Activated CD4-positive, CD25-positive, alpha-beta regulatory T cell (primary cell): Measurements from ENCODE around the gene FYCO1.
A peak's percentile ranks its signal among the peaks of the same experiment; 100 is the strongest.

ENCODE experiments used
- DNase-seq, 4 experiments: peaks; one replicate each; lab custom pipeline; 2025; lab: John Stamatoyannopoulos, UW

Gene FYCO1

GRCh38 chr3:45915518-45916231 lies 79.9 kb downstream of the FYCO1 start:
- DNase-seq: peak; percentile 44 to 57 (median 50)

GRCh38 chr3:45915059-45915439 lies 80.6 kb downstream of the FYCO1 start:
- DNase-seq: no peak

- DNase-seq: no peak
Observed at GRCh38 chr3:45914362-45915058, 81.1 kb downstream of the FYCO1 start.

GRCh38 chr3:45912435-45912834 lies 83.2 kb downstream of the FYCO1 start:
- DNase-seq: no peak

- DNase-seq: no peak
Observed at GRCh38 chr3:45911511-45912226, 84.0 kb downstream of the FYCO1 start.

- no peak for DNase-seq
Observed at GRCh38 chr3:45910892-45911291, 84.7 kb downstream of the FYCO1 start.

- no peak for DNase-seq
Observed at GRCh38 chr3:45909542-45909941, 86.1 kb downstream of the FYCO1 start.

GRCh38 chr3:45908761-45909160 lies 86.9 kb downstream of the FYCO1 start:
- DNase-seq: no peak

GRCh38 chr3:45907769-45908705 lies 87.6 kb downstream of the FYCO1 start:
- DNase-seq: no peak

GRCh38 chr3:45906681-45907407 lies 88.8 kb downstream of the FYCO1 start:
- no peak for DNase-seq

GRCh38 chr3:45905755-45906154 lies 89.9 kb downstream of the FYCO1 start:
- no peak for DNase-seq

GRCh38 chr3:45904931-45905330 lies 90.7 kb downstream of the FYCO1 start:
- no peak for DNase-seq

- no peak for DNase-seq
Observed at GRCh38 chr3:45896956-45897355, 98.7 kb downstream of the FYCO1 start.

- no peak for DNase-seq
Observed at GRCh38 chr3:45895686-45896468, 99.7 kb downstream of the FYCO1 start.

- DNase-seq: no peak
Observed at GRCh38 chr3:45894015-45894414, 101.6 kb downstream of the FYCO1 start.

- DNase-seq: no peak
Observed at GRCh38 chr3:45892161-45892560, 103.5 kb downstream of the FYCO1 start.

GRCh38 chr3:45890405-45890804 lies 105.2 kb downstream of the FYCO1 start:
- DNase-seq: no peak

- no peak for DNase-seq
Observed at GRCh38 chr3:45889337-45889736, 106.3 kb downstream of the FYCO1 start.

GRCh38 chr3:45887759-45888511 lies 107.7 kb downstream of the FYCO1 start:
- DNase-seq: no peak

- DNase-seq: no peak
Observed at GRCh38 chr3:45887285-45887684, 108.3 kb downstream of the FYCO1 start.
